Transverse colon (tissue), 4 donors: Measurements from ENCODE around the gene NEK3.

Experiments used
- EP300 ChIP-seq: sonication (generic); formaldehyde crosslinking; IDR thresholded peaks from one replicate; pipeline ENCODE4 v1.6.1; 2017; ENCODE audit warnings: antibody characterized with exemption, low read depth
- POLR2A ChIP-seq: fragments of 450-650 bp; IDR thresholded peaks from one replicate; pipeline ENCODE4 v1.6.1; 2016; ENCODE audit warnings: antibody characterized with exemption, mild to moderate bottlenecking, moderate library complexity
- POLR2AphosphoS5 ChIP-seq, 3 donors: sonication (generic); formaldehyde crosslinking; IDR thresholded peaks; one replicate each; pipeline ENCODE4 v1.6.1; 2016; ENCODE audit warnings: antibody characterized with exemption in 3 of 3
- TF ChIP-seq, protein P1 (sequence below), 5 experiments: fragments of 200-600 bp in 3 of 5; fragments of 450-650 bp in 2 of 5; sonication (generic) in 3 of 5; IDR thresholded peaks; 1 replicate in 2 of 5; 2 replicates in 3 of 5; pipeline ENCODE4 v1.5.1; 2016 to 2017; ENCODE audit warnings: antibody characterized with exemption in 5 of 5, inconsistent platforms in 3 of 5, mild to moderate bottlenecking in 2 of 5, moderate library complexity in 1 of 5

- TF ChIP-seq, protein P1, sequence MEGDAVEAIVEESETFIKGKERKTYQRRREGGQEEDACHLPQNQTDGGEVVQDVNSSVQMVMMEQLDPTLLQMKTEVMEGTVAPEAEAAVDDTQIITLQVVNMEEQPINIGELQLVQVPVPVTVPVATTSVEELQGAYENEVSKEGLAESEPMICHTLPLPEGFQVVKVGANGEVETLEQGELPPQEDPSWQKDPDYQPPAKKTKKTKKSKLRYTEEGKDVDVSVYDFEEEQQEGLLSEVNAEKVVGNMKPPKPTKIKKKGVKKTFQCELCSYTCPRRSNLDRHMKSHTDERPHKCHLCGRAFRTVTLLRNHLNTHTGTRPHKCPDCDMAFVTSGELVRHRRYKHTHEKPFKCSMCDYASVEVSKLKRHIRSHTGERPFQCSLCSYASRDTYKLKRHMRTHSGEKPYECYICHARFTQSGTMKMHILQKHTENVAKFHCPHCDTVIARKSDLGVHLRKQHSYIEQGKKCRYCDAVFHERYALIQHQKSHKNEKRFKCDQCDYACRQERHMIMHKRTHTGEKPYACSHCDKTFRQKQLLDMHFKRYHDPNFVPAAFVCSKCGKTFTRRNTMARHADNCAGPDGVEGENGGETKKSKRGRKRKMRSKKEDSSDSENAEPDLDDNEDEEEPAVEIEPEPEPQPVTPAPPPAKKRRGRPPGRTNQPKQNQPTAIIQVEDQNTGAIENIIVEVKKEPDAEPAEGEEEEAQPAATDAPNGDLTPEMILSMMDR (IDR thresholded peaks at IDR 0.05) = no peak
- TF ChIP-seq POLR2A (no peak), EP300 (no peak), POLR2AphosphoS5 (IDR thresholded peaks at IDR 0.05) (no peak)
Measured at GRCh38 chr13:52162279-52163101, 3.1 kb upstream of the NEK3 start.
